HG02973 (cell line): ENCODE data around the gene LRBA.

Experiments used
- ATAC-seq: cut with Tn5 transposase; IDR thresholded peaks from one replicate; pipeline ENCODE4 v1.9.1; 2021; ENCODE audit warnings: moderate library complexity; ENCODE audit not compliant: unreplicated experiment

The LRBA gene

GRCh38 chr4:150235808-150236271 is 779.2 kb downstream of the LRBA start:
- no peak for ATAC-seq

GRCh38 chr4:150235317-150235716 is 779.8 kb downstream of the LRBA start:
- no peak for ATAC-seq

GRCh38 chr4:150234246-150234645 is 780.8 kb downstream of the LRBA start:
- ATAC-seq = no peak

- ATAC-seq = no peak
Observed at GRCh38 chr4:150232029-150232428, 783.1 kb downstream of the LRBA start.

- no peak for ATAC-seq
Observed at GRCh38 chr4:150231107-150231770, 783.8 kb downstream of the LRBA start.

GRCh38 chr4:150230561-150230960 is 784.5 kb downstream of the LRBA start:
- no peak for ATAC-seq

- ATAC-seq = no peak
Observed at GRCh38 chr4:150229520-150229919, 785.6 kb downstream of the LRBA start.

- no peak for ATAC-seq
Observed at GRCh38 chr4:150224896-150225591, 790.0 kb downstream of the LRBA start.

- no peak for ATAC-seq
Observed at GRCh38 chr4:150219841-150220240, 795.2 kb downstream of the LRBA start.

- no peak for ATAC-seq
Observed at GRCh38 chr4:150218447-150218846, 796.6 kb downstream of the LRBA start.

GRCh38 chr4:150217808-150218207 is 797.3 kb downstream of the LRBA start:
- no peak for ATAC-seq

GRCh38 chr4:150217192-150217591 is 797.9 kb downstream of the LRBA start:
- no peak for ATAC-seq

- no peak for ATAC-seq
Observed at GRCh38 chr4:150216726-150217125, 798.4 kb downstream of the LRBA start.

- ATAC-seq = no peak
Observed at GRCh38 chr4:150215601-150216000, 799.5 kb downstream of the LRBA start.
